PFSK-1 (cell line): ENCODE measurements around the gene HNRNPA3.

Source experiments
- FOXP2 ChIP-seq: optimal IDR thresholded peaks from 2 replicates; pipeline ENCODE3; 2011; ENCODE audit warnings: borderline replicate concordance, control low read depth, inconsistent platforms; ENCODE audit not compliant: insufficient read depth; ENCODE audit errors: extremely low read length, extremely low read depth
- POLR2AphosphoS5 ChIP-seq: IDR thresholded peaks from 2 replicates; pipeline ENCODE4 v1.6.1; 2012; ENCODE audit warnings: low read depth, mild to moderate bottlenecking, control low read depth, low read length, moderate library complexity
- REST ChIP-seq, 2 experiments: IDR thresholded peaks; 2 replicates each; pipeline versions ENCODE4 v1.6.1 to v1.8.0; 2011 to 2012; ENCODE audit warnings: low read depth in 2 of 2, low read length in 2 of 2, control low read depth in 1 of 2, inconsistent platforms in 1 of 2, mild to moderate bottlenecking in 1 of 2, moderate library complexity in 1 of 2; ENCODE audit not compliant: insufficient read depth in 1 of 2
- SIN3A ChIP-seq: IDR thresholded peaks from 2 replicates; pipeline ENCODE4 v1.6.1; 2012; ENCODE audit warnings: mild to moderate bottlenecking, low read length, moderate library complexity, borderline replicate concordance; ENCODE audit not compliant: insufficient read depth
- TAF1 ChIP-seq: IDR thresholded peaks from 2 replicates; pipeline ENCODE4 v1.6.1; 2012; ENCODE audit warnings: low read length, control low read depth, borderline replicate concordance; ENCODE audit not compliant: insufficient read depth

HNRNPA3 gene

GRCh38 chr2:177246000-177246399 lies 33.4 kb downstream of the HNRNPA3 start:
- TF ChIP-seq POLR2AphosphoS5 (no peak), SIN3A (no peak), TAF1 (no peak)

GRCh38 chr2:177247693-177248262 lies 35.2 kb downstream of the HNRNPA3 start:
- TF ChIP-seq SIN3A: no peak
- TF ChIP-seq POLR2AphosphoS5: no peak
- no peak for TF ChIP-seq FOXP2

GRCh38 chr2:177249038-177249437 lies 36.4 kb downstream of the HNRNPA3 start:
- no peak for TF ChIP-seq SIN3A
- no peak for TF ChIP-seq REST (IDR thresholded peaks at IDR 0.05; ENCODE audit: insufficient read depth in 1 of 2, low read depth in 2 of 2, low read length in 2 of 2)
- no peak for TF ChIP-seq POLR2AphosphoS5
- TF ChIP-seq FOXP2: no peak
- no peak for TF ChIP-seq TAF1

- TF ChIP-seq FOXP2 (no peak), SIN3A (no peak), TAF1 (no peak)
Measured at GRCh38 chr2:177250461-177250860, 37.9 kb downstream of the HNRNPA3 start.

GRCh38 chr2:177251165-177251542 lies 38.6 kb downstream of the HNRNPA3 start:
- TF ChIP-seq TAF1 (no peak), FOXP2 (no peak), SIN3A (no peak)

- no peak for TF ChIP-seq SIN3A
- no peak for TF ChIP-seq TAF1
- TF ChIP-seq REST (IDR thresholded peaks at IDR 0.05; ENCODE audit: insufficient read depth in 1 of 2, low read depth in 2 of 2, low read length in 2 of 2): no peak
- TF ChIP-seq FOXP2: no peak
- TF ChIP-seq POLR2AphosphoS5: no peak
Measured at GRCh38 chr2:177252808-177253531, 40.4 kb downstream of the HNRNPA3 start.

GRCh38 chr2:177253704-177254103 lies 41.1 kb downstream of the HNRNPA3 start:
- TF ChIP-seq FOXP2 (no peak), REST (IDR thresholded peaks at IDR 0.05; ENCODE audit: insufficient read depth in 1 of 2, low read depth in 2 of 2, low read length in 2 of 2) (no peak), TAF1 (no peak), POLR2AphosphoS5 (no peak), SIN3A (no peak)
